Measurements from ENCODE around the gene KCNK2.

GRCh38 chr1:215114154-215114933 is 31.8 kb downstream of the KCNK2 start:
- TF ChIP-seq CTCF (IDR thresholded peaks at IDR 0.05 in 2 of 3, conservative IDR thresholded peaks at IDR 0.05 in 1 of 3; ENCODE audit: control insufficient read depth in 2 of 3, extremely low read depth in 1 of 3, insufficient read depth in 1 of 3, low read depth in 3 of 3, low read length in 3 of 3): no peak
- TF ChIP-seq E2F4 (IDR thresholded peaks at IDR 0.05; ENCODE audit: low read depth, low read length): no peak
- TF ChIP-seq BHLHE40 (IDR thresholded peaks at IDR 0.05; ENCODE audit: borderline replicate concordance in 1 of 2, low read depth in 2 of 2, low read length in 1 of 2): no peak
- no peak for TF ChIP-seq CBFB (IDR thresholded peaks at IDR 0.05; ENCODE audit: low read depth)
- TF ChIP-seq POLR2AphosphoS5 (IDR thresholded peaks at IDR 0.05; ENCODE audit: low read length): no peak
- no peak for TF ChIP-seq CBX5 (IDR thresholded peaks at IDR 0.05; ENCODE audit: low read depth)
- no peak for TF ChIP-seq ASH2L (IDR thresholded peaks at IDR 0.05; ENCODE audit: borderline replicate concordance, low read depth)
- TF ChIP-seq POU2F2 (IDR thresholded peaks at IDR 0.05; ENCODE audit: borderline replicate concordance, low read depth, low read length): no peak
- TF ChIP-seq SPI1 (IDR thresholded peaks at IDR 0.05; ENCODE audit: borderline replicate concordance, insufficient read depth, low read depth, low read length): no peak
- no peak for TF ChIP-seq SUPT20H (IDR thresholded peaks at IDR 0.05; ENCODE audit: borderline replicate concordance, control insufficient read depth, low read depth, low read length)
- TF ChIP-seq EP300 (IDR thresholded peaks at IDR 0.05; ENCODE audit: borderline replicate concordance in 1 of 2, control insufficient read depth in 1 of 2, low read depth in 2 of 2, low read length in 2 of 2): no peak

Data from GM12878 (cell line).